SK-N-SH treated with all-trans-retinoic acid at 6 μM for 48 hours (cell line): ENCODE measurements around the gene SKAP2.

Experiments used
- ATAC-seq: fragments of 200-7000 bp; cut with Tn5 transposase; 3 replicates; pipeline ENCODE4 v1.9.1; 2020; ENCODE audit warnings: mild to moderate bottlenecking, moderate library complexity
- ARNTL ChIP-seq: fragments of 450-650 bp; formaldehyde crosslinking; IDR thresholded peaks from 2 replicates; pipeline ENCODE4 v1.5.0; 2020; ENCODE audit warnings: low read depth, mild to moderate bottlenecking, moderate library complexity, borderline replicate concordance
- BACH2 ChIP-seq: fragments of 250-450 bp; sonication (Bioruptor Pico); IDR thresholded peaks from 2 replicates; pipeline ENCODE4 v1.9.0; 2021; ENCODE audit warnings: mild to moderate bottlenecking, borderline replicate concordance
- CREB5 ChIP-seq: fragments of 250-450 bp; sonication (Bioruptor Pico); IDR thresholded peaks from 2 replicates; pipeline ENCODE4 v1.5.1; 2020; ENCODE audit warnings: low read depth, mild to moderate bottlenecking, moderate library complexity
- CSRNP3 ChIP-seq: fragments of 250-450 bp; sonication (Bioruptor Pico); IDR thresholded peaks from 2 replicates; pipeline ENCODE4 v1.5.1; 2021; ENCODE audit warnings: mild to moderate bottlenecking, moderate library complexity
- ESRRG ChIP-seq: fragments of 250-450 bp; sonication (Bioruptor Pico); IDR thresholded peaks from 2 replicates; pipeline ENCODE4 v1.6.1; 2021; ENCODE audit warnings: mild to moderate bottlenecking
- GLIS3 ChIP-seq: fragments of 250-450 bp; sonication (Bioruptor Pico); IDR thresholded peaks from 2 replicates; pipeline ENCODE4 v1.5.0; 2020; ENCODE audit warnings: mild to moderate bottlenecking, moderate library complexity
- ISL1 ChIP-seq: fragments of 250-450 bp; sonication (Bioruptor Pico); IDR thresholded peaks from 2 replicates; pipeline ENCODE4 v2.1.2; 2022; ENCODE audit warnings: mild to moderate bottlenecking, moderate library complexity
- OSR1 ChIP-seq: fragments of 250-450 bp; sonication (Bioruptor Pico); IDR thresholded peaks from 2 replicates; pipeline ENCODE4 v1.8.0; 2022; ENCODE audit warnings: moderate library complexity, mild to moderate bottlenecking, inconsistent platforms
- PPARA ChIP-seq: fragments of 250-450 bp; sonication (Bioruptor Pico); IDR thresholded peaks from 2 replicates; pipeline ENCODE4 v1.5.0; 2020; ENCODE audit warnings: mild to moderate bottlenecking, borderline replicate concordance
- RARB ChIP-seq: fragments of 250-450 bp; sonication (Bioruptor Pico); IDR thresholded peaks from 2 replicates; pipeline ENCODE4 v1.8.0; 2021; ENCODE audit warnings: mild to moderate bottlenecking, moderate library complexity
- SNAI2 ChIP-seq: fragments of 250-450 bp; sonication (Bioruptor Pico); IDR thresholded peaks from 2 replicates; pipeline ENCODE4 v1.5.0; 2020; ENCODE audit warnings: mild to moderate bottlenecking, moderate library complexity
- TCF4 ChIP-seq: fragments of 250-450 bp; sonication (Bioruptor Pico); IDR thresholded peaks from 2 replicates; pipeline ENCODE4 v1.8.0; 2021; ENCODE audit warnings: mild to moderate bottlenecking, moderate library complexity, borderline replicate concordance
- TOX ChIP-seq: fragments of 250-450 bp; sonication (Bioruptor Pico); IDR thresholded peaks from 2 replicates; pipeline ENCODE4 v1.8.0; 2021; ENCODE audit warnings: mild to moderate bottlenecking, moderate library complexity, borderline replicate concordance
- ZC3H10 ChIP-seq: fragments of 250-450 bp; sonication (Bioruptor Pico); IDR thresholded peaks from 2 replicates; pipeline ENCODE4 v1.5.1; 2021; ENCODE audit warnings: mild to moderate bottlenecking, moderate library complexity
- ZFP3 ChIP-seq: fragments of 250-450 bp; sonication (Bioruptor Pico); IDR thresholded peaks from 2 replicates; pipeline ENCODE4 v1.5.0; 2020; ENCODE audit warnings: mild to moderate bottlenecking, moderate library complexity
- ZFP30 ChIP-seq: fragments of 450-650 bp; formaldehyde crosslinking; IDR thresholded peaks from 2 replicates; pipeline ENCODE4 v1.5.0; 2022; ENCODE audit warnings: mild to moderate bottlenecking, moderate library complexity
- ZNF70 ChIP-seq: fragments of 450-650 bp; formaldehyde crosslinking; IDR thresholded peaks from 2 replicates; pipeline ENCODE4 v1.5.0; 2020; ENCODE audit warnings: mild to moderate bottlenecking, moderate library complexity
- ZNF8 ChIP-seq: fragments of 450-650 bp; formaldehyde crosslinking; IDR thresholded peaks from 2 replicates; pipeline ENCODE4 v1.5.0; 2020; ENCODE audit warnings: mild to moderate bottlenecking, moderate library complexity
- TF ChIP-seq, protein P1 (sequence below): fragments of 250-450 bp; sonication (Bioruptor Pico); IDR thresholded peaks from 2 replicates; pipeline ENCODE4 v1.5.0; 2020; ENCODE audit warnings: mild to moderate bottlenecking, moderate library complexity
- TF ChIP-seq, protein P2 (sequence below): fragments of 250-450 bp; sonication (Bioruptor Pico); IDR thresholded peaks from 2 replicates; pipeline ENCODE4 v1.8.0; 2020; ENCODE audit warnings: mild to moderate bottlenecking, moderate library complexity, borderline replicate concordance
- TF ChIP-seq, protein P3 (sequence below): fragments of 250-450 bp; sonication (Bioruptor Pico); IDR thresholded peaks from 2 replicates; pipeline ENCODE4 v1.8.0; 2021; ENCODE audit warnings: low read depth, mild to moderate bottlenecking, moderate library complexity, borderline replicate concordance

The SKAP2 gene

DNA sequence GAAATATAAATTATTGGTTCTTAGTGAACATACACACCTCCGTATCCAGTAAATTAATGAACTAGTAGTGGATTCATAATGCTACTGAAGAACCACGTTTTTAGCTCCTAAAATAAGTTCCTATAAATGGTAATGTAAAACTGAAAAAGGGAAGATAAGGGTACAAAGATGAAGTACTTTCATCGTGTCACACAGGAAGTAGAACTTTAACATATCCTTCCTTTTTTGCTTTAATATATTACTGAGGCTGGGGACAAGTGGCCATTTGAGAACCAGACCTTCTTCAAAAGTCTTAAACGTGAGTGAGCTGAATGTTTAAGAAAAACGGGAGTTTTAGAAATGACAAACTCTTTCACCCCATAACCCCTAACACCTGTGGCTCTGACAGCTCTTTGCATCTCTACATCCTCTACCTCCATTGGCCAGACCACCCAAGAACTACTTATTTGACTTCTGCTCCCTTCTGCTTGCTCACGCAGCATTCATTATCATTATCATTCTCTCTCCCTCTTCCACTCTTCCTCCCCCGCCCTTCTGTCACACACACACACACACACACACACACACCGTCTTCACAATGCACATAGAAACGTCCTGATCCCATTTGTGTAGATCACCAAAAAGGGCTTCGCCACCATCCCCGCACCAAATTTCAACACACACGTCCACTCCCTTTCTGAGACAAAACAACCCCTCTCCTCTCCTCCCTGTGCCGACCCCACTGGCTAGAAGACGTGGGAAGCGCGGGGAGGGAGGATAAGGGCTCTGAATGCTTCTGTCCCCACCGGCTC lies 677 bp downstream of the SKAP2 start:
- no peak; the same call in 2 of the 3 replicates for ATAC-seq
- TF ChIP-seq ARNTL = no peak
- TF ChIP-seq GLIS3 (CRISPR knock-in tag) = no peak
- TF ChIP-seq OSR1 (CRISPR knock-in tag) = no peak
- TF ChIP-seq TCF4 (CRISPR knock-in tag) = no peak
- TF ChIP-seq ZNF70 (CRISPR knock-in tag) = no peak
- TF ChIP-seq, protein P1, sequence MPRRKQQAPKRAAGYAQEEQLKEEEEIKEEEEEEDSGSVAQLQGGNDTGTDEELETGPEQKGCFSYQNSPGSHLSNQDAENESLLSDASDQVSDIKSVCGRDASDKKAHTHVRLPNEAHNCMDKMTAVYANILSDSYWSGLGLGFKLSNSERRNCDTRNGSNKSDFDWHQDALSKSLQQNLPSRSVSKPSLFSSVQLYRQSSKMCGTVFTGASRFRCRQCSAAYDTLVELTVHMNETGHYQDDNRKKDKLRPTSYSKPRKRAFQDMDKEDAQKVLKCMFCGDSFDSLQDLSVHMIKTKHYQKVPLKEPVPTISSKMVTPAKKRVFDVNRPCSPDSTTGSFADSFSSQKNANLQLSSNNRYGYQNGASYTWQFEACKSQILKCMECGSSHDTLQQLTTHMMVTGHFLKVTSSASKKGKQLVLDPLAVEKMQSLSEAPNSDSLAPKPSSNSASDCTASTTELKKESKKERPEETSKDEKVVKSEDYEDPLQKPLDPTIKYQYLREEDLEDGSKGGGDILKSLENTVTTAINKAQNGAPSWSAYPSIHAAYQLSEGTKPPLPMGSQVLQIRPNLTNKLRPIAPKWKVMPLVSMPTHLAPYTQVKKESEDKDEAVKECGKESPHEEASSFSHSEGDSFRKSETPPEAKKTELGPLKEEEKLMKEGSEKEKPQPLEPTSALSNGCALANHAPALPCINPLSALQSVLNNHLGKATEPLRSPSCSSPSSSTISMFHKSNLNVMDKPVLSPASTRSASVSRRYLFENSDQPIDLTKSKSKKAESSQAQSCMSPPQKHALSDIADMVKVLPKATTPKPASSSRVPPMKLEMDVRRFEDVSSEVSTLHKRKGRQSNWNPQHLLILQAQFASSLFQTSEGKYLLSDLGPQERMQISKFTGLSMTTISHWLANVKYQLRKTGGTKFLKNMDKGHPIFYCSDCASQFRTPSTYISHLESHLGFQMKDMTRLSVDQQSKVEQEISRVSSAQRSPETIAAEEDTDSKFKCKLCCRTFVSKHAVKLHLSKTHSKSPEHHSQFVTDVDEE (CRISPR knock-in tag) = no peak
- TF ChIP-seq PPARA = no peak
- TF ChIP-seq CSRNP3 = no peak
- TF ChIP-seq ISL1 (CRISPR knock-in tag) = no peak
- TF ChIP-seq ESRRG (CRISPR knock-in tag) = no peak
- no peak for TF ChIP-seq CREB5 (CRISPR knock-in tag)
- no peak for TF ChIP-seq SNAI2 (CRISPR knock-in tag)
- TF ChIP-seq ZNF8 (CRISPR knock-in tag) = no peak
- no peak for TF ChIP-seq TOX (CRISPR knock-in tag)
- TF ChIP-seq, protein P2, sequence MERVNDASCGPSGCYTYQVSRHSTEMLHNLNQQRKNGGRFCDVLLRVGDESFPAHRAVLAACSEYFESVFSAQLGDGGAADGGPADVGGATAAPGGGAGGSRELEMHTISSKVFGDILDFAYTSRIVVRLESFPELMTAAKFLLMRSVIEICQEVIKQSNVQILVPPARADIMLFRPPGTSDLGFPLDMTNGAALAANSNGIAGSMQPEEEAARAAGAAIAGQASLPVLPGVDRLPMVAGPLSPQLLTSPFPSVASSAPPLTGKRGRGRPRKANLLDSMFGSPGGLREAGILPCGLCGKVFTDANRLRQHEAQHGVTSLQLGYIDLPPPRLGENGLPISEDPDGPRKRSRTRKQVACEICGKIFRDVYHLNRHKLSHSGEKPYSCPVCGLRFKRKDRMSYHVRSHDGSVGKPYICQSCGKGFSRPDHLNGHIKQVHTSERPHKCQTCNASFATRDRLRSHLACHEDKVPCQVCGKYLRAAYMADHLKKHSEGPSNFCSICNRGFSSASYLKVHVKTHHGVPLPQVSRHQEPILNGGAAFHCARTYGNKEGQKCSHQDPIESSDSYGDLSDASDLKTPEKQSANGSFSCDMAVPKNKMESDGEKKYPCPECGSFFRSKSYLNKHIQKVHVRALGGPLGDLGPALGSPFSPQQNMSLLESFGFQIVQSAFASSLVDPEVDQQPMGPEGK (CRISPR knock-in tag) = no peak
- TF ChIP-seq, protein P3, sequence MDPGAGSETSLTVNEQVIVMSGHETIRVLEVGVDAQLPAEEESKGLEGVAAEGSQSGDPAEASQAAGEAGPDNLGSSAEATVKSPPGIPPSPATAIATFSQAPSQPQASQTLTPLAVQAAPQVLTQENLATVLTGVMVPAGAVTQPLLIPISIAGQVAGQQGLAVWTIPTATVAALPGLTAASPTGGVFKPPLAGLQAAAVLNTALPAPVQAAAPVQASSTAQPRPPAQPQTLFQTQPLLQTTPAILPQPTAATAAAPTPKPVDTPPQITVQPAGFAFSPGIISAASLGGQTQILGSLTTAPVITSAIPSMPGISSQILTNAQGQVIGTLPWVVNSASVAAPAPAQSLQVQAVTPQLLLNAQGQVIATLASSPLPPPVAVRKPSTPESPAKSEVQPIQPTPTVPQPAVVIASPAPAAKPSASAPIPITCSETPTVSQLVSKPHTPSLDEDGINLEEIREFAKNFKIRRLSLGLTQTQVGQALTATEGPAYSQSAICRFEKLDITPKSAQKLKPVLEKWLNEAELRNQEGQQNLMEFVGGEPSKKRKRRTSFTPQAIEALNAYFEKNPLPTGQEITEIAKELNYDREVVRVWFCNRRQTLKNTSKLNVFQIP (CRISPR knock-in tag) = no peak
- TF ChIP-seq, all 23 proteins: peak for 0

DNA sequence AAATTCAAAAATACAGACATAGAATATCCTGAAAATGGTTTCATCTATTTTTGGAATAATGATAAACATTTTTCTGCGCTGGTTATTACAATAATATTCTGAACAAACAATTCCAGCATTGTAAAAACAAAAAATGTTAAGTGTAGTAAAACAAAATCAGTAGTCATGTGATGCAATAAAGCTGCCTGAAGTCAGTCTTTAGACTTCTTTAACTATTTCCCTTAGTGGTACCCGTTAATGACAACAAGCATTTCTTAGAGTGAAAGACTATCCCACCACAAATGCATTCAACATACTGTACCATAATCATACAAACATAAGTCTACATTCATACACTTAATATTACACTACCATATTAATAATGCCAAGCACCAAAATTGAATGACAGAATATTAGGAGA lies 1.6 kb downstream of the SKAP2 start:
- no peak for TF ChIP-seq GLIS3 (CRISPR knock-in tag)
- TF ChIP-seq RARB (CRISPR knock-in tag) = no peak
- TF ChIP-seq, protein P3 (CRISPR knock-in tag) = no peak
- no peak for TF ChIP-seq ZC3H10 (CRISPR knock-in tag)
- no peak for TF ChIP-seq ARNTL
- no peak for TF ChIP-seq ISL1 (CRISPR knock-in tag)
- TF ChIP-seq, protein P1 (CRISPR knock-in tag) = no peak
- no peak for TF ChIP-seq BACH2 (CRISPR knock-in tag)
- no peak for TF ChIP-seq ZFP30 (CRISPR knock-in tag)
- no peak for TF ChIP-seq ESRRG (CRISPR knock-in tag)
- no peak for TF ChIP-seq OSR1 (CRISPR knock-in tag)
- no peak for TF ChIP-seq ZFP3 (CRISPR knock-in tag)
- TF ChIP-seq CSRNP3 = no peak
- no peak for TF ChIP-seq TOX (CRISPR knock-in tag)
- TF ChIP-seq ZNF8 (CRISPR knock-in tag) = no peak
- no peak for ATAC-seq
